B cell (primary cell): ENCODE data around the gene SLC18B1. TPM values are rescaled to one million over a fixed set of nuclear protein-coding genes. Genes with fewer than 3 reads are reported as not detected.

Source experiments
- ATAC-seq: fragments of 200-7000 bp; cut with Tn5 transposase; one replicate; pipeline ENCODE4 v1.10.0; 2021; ENCODE audit warnings: low read depth, mild to moderate bottlenecking, moderate number of reproducible peaks, moderate library complexity
- CTCF ChIA-PET: fragments of 350-600 bp; sonication (Branson Sonifier 250); formaldehyde crosslinking; loops from one replicate; lab custom pipeline; 2021; ENCODE audit warnings: antibody characterized with exemption, inconsistent platforms; lab: Charles Lee
- POLR2A ChIA-PET: fragments of 350-600 bp; sonication (Branson Sonifier 250); formaldehyde crosslinking; loops from one replicate; lab custom pipeline; 2021; ENCODE audit warnings: antibody characterized with exemption; lab: Charles Lee
- DNase-seq: peaks from one replicate; pipeline ENCODE4 v3.0.0; 2013
- H2AFZ ChIP-seq: 2 replicates; pipeline ENCODE4 v1.6.1; 2012; ENCODE audit warnings: mild to moderate bottlenecking, low read depth, low read length; ENCODE audit not compliant: insufficient read depth, poor library complexity, severe bottlenecking
- H3K27ac ChIP-seq, 2 donors: 1 replicate in 1 of 2; 2 replicates in 1 of 2; pipeline ENCODE4 v1.5.1; 2012 to 2013; ENCODE audit warnings: low read length in 2 of 2, mild to moderate bottlenecking in 2 of 2, moderate library complexity in 1 of 2
- H3K27me3 ChIP-seq, 4 experiments: fragments of 200-600 bp in 1 of 4; sonication (generic) in 1 of 4; replicated peaks in 1 of 4; 1 replicate in 2 of 4; 2 replicates in 2 of 4; pipeline versions ENCODE4 v1.6.1 to v1.7.0; 2013 to 2016; ENCODE audit warnings: low read length in 3 of 4, mild to moderate bottlenecking in 2 of 4, mixed read lengths in 1 of 4, moderate library complexity in 1 of 4; ENCODE audit not compliant: insufficient read depth in 4 of 4, control insufficient read depth in 3 of 4; ENCODE audit errors: control extremely low read depth in 1 of 4
- H3K36me3 ChIP-seq, 2 experiments: replicated peaks in 1 of 2; 1 replicate in 1 of 2; 2 replicates in 1 of 2; pipeline versions ENCODE4 v1.6.1 to v1.7.1; 2013; ENCODE audit warnings: low read length in 1 of 2; ENCODE audit not compliant: insufficient read depth in 2 of 2, control insufficient read depth in 1 of 2; ENCODE audit errors: control extremely low read depth in 1 of 2, extremely low read depth in 1 of 2
- H3K4me1 ChIP-seq, 2 donors: fragments of 200-600 bp in 1 of 2; sonication (generic) in 1 of 2; 1 replicate in 1 of 2; 2 replicates in 1 of 2; pipeline versions ENCODE4 v1.5.1 to v1.6.1; 2013 to 2017; ENCODE audit warnings: low read length in 2 of 2; ENCODE audit not compliant: control insufficient read depth in 2 of 2, insufficient read depth in 2 of 2
- H3K4me2 ChIP-seq: replicated peaks from 2 replicates; pipeline ENCODE3; 2012; ENCODE audit warnings: mild to moderate bottlenecking, low read depth, low read length; ENCODE audit not compliant: poor library complexity, severe bottlenecking
- H3K4me3 ChIP-seq, 5 experiments: fragments of 200-600 bp in 1 of 5; sonication (generic) in 1 of 5; 1 replicate in 3 of 5; 2 replicates in 2 of 5; pipeline versions ENCODE4 v1.5.1 to v1.7.0; 2011 to 2016; ENCODE audit warnings: low read length in 4 of 5, mild to moderate bottlenecking in 4 of 5, low read depth in 2 of 5, control low read depth in 1 of 5, moderate library complexity in 1 of 5; ENCODE audit not compliant: insufficient read depth in 1 of 5; ENCODE audit errors: control extremely low read depth in 1 of 5, extremely low read depth in 1 of 5
- H3K79me2 ChIP-seq: fragments of 200-600 bp; sonication (generic); one replicate; pipeline ENCODE4 v1.6.0; 2016; ENCODE audit warnings: low read length; ENCODE audit not compliant: control insufficient read depth, insufficient read depth
- H3K9ac ChIP-seq: fragments of 200-600 bp; sonication (generic); 2 replicates; pipeline ENCODE4 v1.6.1; 2017; ENCODE audit warnings: mild to moderate bottlenecking, low read length, moderate library complexity
- H3K9me3 ChIP-seq, 3 donors: one replicate each; pipeline versions ENCODE4 v1.6.1 to v1.7.1; 2013; ENCODE audit warnings: low read length in 2 of 3; ENCODE audit not compliant: control insufficient read depth in 2 of 3, insufficient read depth in 1 of 3; ENCODE audit errors: control extremely low read depth in 1 of 3
- H4K20me1 ChIP-seq: 2 replicates; pipeline ENCODE4 v1.6.0; 2012; ENCODE audit warnings: mild to moderate bottlenecking, low read length; ENCODE audit not compliant: insufficient read depth, control insufficient read depth, poor library complexity, severe bottlenecking
- H3K27ac Mint-ChIP-seq: one replicate; pipeline ENCODE4 v1.8.0; 2021; ENCODE audit warnings: mixed read lengths
- H3K27me3 Mint-ChIP-seq: one replicate; pipeline ENCODE4 v1.8.0; 2021; ENCODE audit warnings: mixed read lengths
- H3K4me1 Mint-ChIP-seq: one replicate; pipeline ENCODE4 v1.8.0; 2021; ENCODE audit warnings: mixed read lengths
- H3K4me3 Mint-ChIP-seq: one replicate; pipeline ENCODE4 v1.8.0; 2021; ENCODE audit warnings: mixed read lengths
- H3K9me3 Mint-ChIP-seq: one replicate; pipeline ENCODE4 v1.8.0; 2022; ENCODE audit warnings: mixed read lengths; ENCODE audit not compliant: insufficient read depth
- EZH2 ChIP-seq: IDR thresholded peaks from 2 replicates; pipeline ENCODE4 v1.6.1; 2012; ENCODE audit warnings: borderline replicate concordance, low read depth, mild to moderate bottlenecking, moderate library complexity, low read length; ENCODE audit not compliant: insufficient read depth, poor library complexity, severe bottlenecking
- WGBS: methylation state at CpG from one replicate; pipeline ENCODE4 v1.1.5; 2013; ENCODE audit warnings: missing lambda C conversion rate; ENCODE audit not compliant: insufficient coverage; 5-methylcytosine and 5-hydroxymethylcytosine counted together
- intact Hi-C: fragments of 100-400 bp; cut with micrococcal nuclease; formaldehyde crosslinking; loops from one replicate; pipeline ENCODE4 v1.10.0; 2022
- polyA plus RNA-seq: library from polyadenylated mRNA; depleted of rRNA; stranded (reverse); fragments of >200 nt; gene quantifications from 2 replicates; pipeline ENCODE4 v1.2.3, GENCODE V29; 2012
- total RNA-seq, 2 donors: library from RNA; stranded (reverse); fragments of 120-200 nt in 1 of 2; gene quantifications; 1 replicate in 1 of 2; 2 replicates in 1 of 2; pipeline versions ENCODE4 v1.2.3 to v1.2.4, GENCODE V29; 2013 to 2022
- TF ChIP-seq, protein P1 (sequence below): fragments of 200-600 bp; IDR thresholded peaks from one replicate; pipeline ENCODE4 v1.8.0; 2022; ENCODE audit warnings: antibody characterized with exemption, mild to moderate bottlenecking

The SLC18B1 gene
- total and polyA plus RNA-seq, 2 donors (not counting 1 experiment from before 2014, with no cell fraction given) = 9.6 to 21.4 TPM

DNA sequence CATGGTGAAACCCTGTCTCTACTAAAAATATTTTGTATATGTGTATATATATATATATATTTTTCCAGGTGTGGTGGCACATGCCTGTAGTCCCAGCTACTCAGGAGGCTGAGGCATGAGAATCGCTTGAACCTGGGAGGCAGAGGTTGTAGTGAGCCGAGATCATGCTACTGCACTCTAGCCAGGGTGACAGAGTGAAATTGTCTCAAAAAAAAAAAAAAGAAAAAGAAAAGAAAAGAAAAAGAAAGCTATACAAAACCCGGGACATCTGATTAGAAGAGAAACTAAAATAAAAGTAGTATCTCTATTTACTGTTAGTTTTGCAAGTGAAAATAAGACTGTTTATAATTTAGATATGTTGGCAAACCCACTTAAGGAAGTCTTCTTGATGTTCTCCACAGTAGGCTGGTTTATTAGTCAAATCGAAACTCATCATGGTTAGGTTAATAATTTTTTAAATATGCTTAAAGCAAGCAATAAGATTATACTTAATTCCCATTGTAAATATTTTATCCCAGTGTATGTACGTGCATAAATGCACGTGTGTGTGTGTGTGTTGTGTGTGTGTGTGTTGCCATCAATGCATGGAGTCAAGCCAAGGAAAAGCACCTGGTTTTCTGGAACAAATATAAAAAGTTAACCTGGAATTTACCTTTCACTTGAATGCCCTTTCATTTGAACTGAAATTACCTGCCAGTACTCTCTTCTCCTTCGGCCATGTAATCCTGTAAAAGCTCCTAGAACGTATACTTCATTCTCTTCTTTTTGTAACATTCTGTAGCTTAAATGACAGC, 47.8 kb downstream of the SLC18B1 start:
- H3K4me1 ChIP-seq = peaks cover 12 to 31% of the 10 kb centered on the region in 2 donors
- peak overlapping the region; percentile 38 for H3K4me3 Mint-ChIP-seq
- peak overlapping the region; percentile 50 to 73 for H3K27ac ChIP-seq
- H2AFZ ChIP-seq = peak overlapping the region; percentile 35
- peak overlapping the region; percentile 32 for H3K4me2 ChIP-seq
- H3K4me1 Mint-ChIP-seq = peaks cover 25% of the 10 kb centered on the region
- no peaks in the 10 kb centered on the region for H3K27me3 Mint-ChIP-seq
- H3K27me3 ChIP-seq = no peaks in the 10 kb centered on the region
- ChIA-PET POLR2A (interaction anchor here (0.7 kb wide), 2 partner anchors 10 to 64 kb away, joined by 3 read pairs; partner anchors contain the start of gene RPS12), CTCF (interaction anchor here (0.6 to 1.2 kb wide), 4 partner anchors 11 to 29 kb away, joined by 3 to 5 read pairs (median 4); no protein-coding TSS in a partner anchor)
- H3K36me3 ChIP-seq = peaks cover 9 to 66% of the 10 kb centered on the region in 2 experiments
- no peaks in the 10 kb centered on the region for H3K9me3 ChIP-seq
- H3K27ac Mint-ChIP-seq = peak overlapping the region; percentile 85
- no peaks in the 10 kb centered on the region for H3K79me2 ChIP-seq
- H3K9ac ChIP-seq = no peak overlapping the region
- ATAC-seq (no peak), DNase-seq (peak; percentile 32)
- no peak overlapping the region for H3K4me3 ChIP-seq
- intact Hi-C loops = no loop called here
- no peaks in the 10 kb centered on the region for H3K9me3 Mint-ChIP-seq
- TF ChIP-seq EZH2 = no peak
- TF ChIP-seq, protein P1, sequence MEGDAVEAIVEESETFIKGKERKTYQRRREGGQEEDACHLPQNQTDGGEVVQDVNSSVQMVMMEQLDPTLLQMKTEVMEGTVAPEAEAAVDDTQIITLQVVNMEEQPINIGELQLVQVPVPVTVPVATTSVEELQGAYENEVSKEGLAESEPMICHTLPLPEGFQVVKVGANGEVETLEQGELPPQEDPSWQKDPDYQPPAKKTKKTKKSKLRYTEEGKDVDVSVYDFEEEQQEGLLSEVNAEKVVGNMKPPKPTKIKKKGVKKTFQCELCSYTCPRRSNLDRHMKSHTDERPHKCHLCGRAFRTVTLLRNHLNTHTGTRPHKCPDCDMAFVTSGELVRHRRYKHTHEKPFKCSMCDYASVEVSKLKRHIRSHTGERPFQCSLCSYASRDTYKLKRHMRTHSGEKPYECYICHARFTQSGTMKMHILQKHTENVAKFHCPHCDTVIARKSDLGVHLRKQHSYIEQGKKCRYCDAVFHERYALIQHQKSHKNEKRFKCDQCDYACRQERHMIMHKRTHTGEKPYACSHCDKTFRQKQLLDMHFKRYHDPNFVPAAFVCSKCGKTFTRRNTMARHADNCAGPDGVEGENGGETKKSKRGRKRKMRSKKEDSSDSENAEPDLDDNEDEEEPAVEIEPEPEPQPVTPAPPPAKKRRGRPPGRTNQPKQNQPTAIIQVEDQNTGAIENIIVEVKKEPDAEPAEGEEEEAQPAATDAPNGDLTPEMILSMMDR = no peak
- 85% methylated on average over 2 of the region's 8 CpGs for WGBS
- no peaks in the 10 kb centered on the region for H4K20me1 ChIP-seq

DNA sequence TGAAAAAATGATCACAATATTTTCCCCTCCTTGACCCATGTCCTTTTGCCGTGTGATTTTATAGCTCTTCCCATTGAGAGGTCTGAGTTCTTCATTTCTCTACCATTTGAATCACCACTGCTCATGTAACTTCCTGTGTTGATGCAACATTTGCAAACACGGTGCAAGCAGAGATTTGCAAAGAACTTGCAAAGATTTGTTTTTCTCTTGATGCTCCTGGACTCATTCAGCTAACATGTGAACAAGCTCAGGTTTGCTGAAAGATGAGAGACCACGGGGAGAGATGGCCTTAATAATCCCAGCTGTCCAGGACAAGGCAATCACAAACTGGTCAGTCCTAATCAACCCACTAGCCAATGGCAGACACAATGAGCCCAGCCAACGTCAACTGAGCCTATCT, 49.3 kb downstream of the SLC18B1 start:
- Histone ChIP-seq H2AFZ (no peak overlapping the region), H3K4me2 (no peak overlapping the region), H3K79me2 (no peaks in the 10 kb centered on the region), H3K27me3 (no peaks in the 10 kb centered on the region), H4K20me1 (no peaks in the 10 kb centered on the region), H3K4me3 (no peak overlapping the region), H3K27ac (no peak overlapping the region), H3K9me3 (no peaks in the 10 kb centered on the region), H3K4me1 (peaks cover 12 to 31% of the 10 kb centered on the region in 2 donors), H3K36me3 (peaks cover 9 to 67% of the 10 kb centered on the region in 2 experiments), H3K9ac (no peak overlapping the region)
- 62% methylated on average over 2 of the region's 4 CpGs for WGBS
- peaks cover 23% of the 10 kb centered on the region for H3K4me1 Mint-ChIP-seq
- POLR2A ChIA-PET = no interaction called here
- CTCF ChIA-PET = interaction anchor here (0.5 to 1.4 kb wide), 7 partner anchors 8 to 469 kb away, joined by 3 to 5 read pairs (median 3); partner anchors contain the start of genes SLC18B1 and VNN2
- H3K9me3 Mint-ChIP-seq = no peaks in the 10 kb centered on the region
- ATAC-seq (no peak), DNase-seq (no peak)
- no peaks in the 10 kb centered on the region for H3K27me3 Mint-ChIP-seq
- H3K27ac Mint-ChIP-seq = peak overlapping the region; percentile 47
- intact Hi-C loops = no loop called here
- no peak overlapping the region for H3K4me3 Mint-ChIP-seq
- TF ChIP-seq EZH2 = no peak
